ENCODE measurements around the gene BLACAT1. TPM values are rescaled to one million over a fixed set of nuclear protein-coding genes. Genes with fewer than 3 reads are reported as not detected.
A peak's percentile ranks its signal among the peaks of the same experiment; 100 is the strongest.

Gene BLACAT1
- total RNA-seq, 1 experiment from 2014 or later = 0.72 TPM

GRCh38 chr1:205422993-205423642 lies 32.7 kb downstream of the BLACAT1 start:
- Mint-ChIP-seq H3K36me3 (ENCODE audit: insufficient read depth, unreplicated experiment) (peaks cover 6% of the 10 kb centered on the region), H3K9me3 (ENCODE audit: unreplicated experiment) (no peaks in the 10 kb centered on the region), H3K27me3 (ENCODE audit: insufficient read depth, unreplicated experiment) (peaks cover 67% of the 10 kb centered on the region), H3K27ac (ENCODE audit: low read depth, unreplicated experiment) (no peak overlapping the region), H3K4me3 (ENCODE audit: unreplicated experiment) (no peak overlapping the region), H3K4me1 (ENCODE audit: insufficient read depth, unreplicated experiment) (no peaks in the 10 kb centered on the region)
- TF ChIP-seq CTCF (IDR thresholded peaks at IDR 0.05; ENCODE audit: unreplicated experiment) = peak; percentile 49
- no peak for DNase-seq (ENCODE audit: unreplicated experiment)
- ChIA-PET CTCF (interaction anchor here (0.5 to 13.4 kb wide), 30 partner anchors 9 to 234 kb away, joined by 3 to 296 read pairs (median 5); partner anchors contain the start of gene BLACAT1), POLR2A (interaction anchor here (2.0 to 2.9 kb wide), 2 partner anchors 55 to 63 kb away, joined by 7 to 11 read pairs; no protein-coding TSS in a partner anchor)
- no TSS peak for BruUV-seq (replicated peaks)
- intact Hi-C loops (cut with micrococcal nuclease) = loop anchor here (1.0 kb wide), 1 partner anchor 62 kb away; no protein-coding TSS in a partner anchor

GRCh38 chr1:205421798-205422197 lies 34.0 kb downstream of the BLACAT1 start, which contains the start of gene LEMD1:
TSS of gene LEMD1 (minus strand) at chr1:205422056. CDS start at chr1:205420536, 1,520 bp downstream.
- CTCF ChIA-PET = interaction anchor here (0.6 to 13.4 kb wide), 14 partner anchors 20 to 237 kb away, joined by 3 to 296 read pairs (median 5); no protein-coding TSS in a partner anchor
- POLR2A ChIA-PET = interaction anchor here (0.6 to 1.4 kb wide), 4 partner anchors 9 to 64 kb away, joined by 3 to 6 read pairs (median 4); no protein-coding TSS in a partner anchor
- intact Hi-C loops (cut with micrococcal nuclease) = no loop called here
- H3K27me3 Mint-ChIP-seq (ENCODE audit: insufficient read depth, unreplicated experiment) = peaks cover 66% of the 10 kb centered on the region
- BruUV-seq (replicated peaks) = no TSS peak
- DNase-seq (ENCODE audit: unreplicated experiment) = no peak
- no peak within 1 kb of the TSS for H3K27ac Mint-ChIP-seq (ENCODE audit: low read depth, unreplicated experiment)
- no peak for TF ChIP-seq CTCF (IDR thresholded peaks at IDR 0.05; ENCODE audit: unreplicated experiment)
- no peak within 1 kb of the TSS for H3K4me3 Mint-ChIP-seq (ENCODE audit: unreplicated experiment)
- H3K36me3 Mint-ChIP-seq (ENCODE audit: insufficient read depth, unreplicated experiment) = peaks cover 4% of the 10 kb centered on the region
- H3K4me1 Mint-ChIP-seq (ENCODE audit: insufficient read depth, unreplicated experiment) = no peaks in the 10 kb centered on the region
- no peaks in the 10 kb centered on the region for H3K9me3 Mint-ChIP-seq (ENCODE audit: unreplicated experiment)

GRCh38 chr1:205420938-205421337 lies 34.9 kb downstream of the BLACAT1 start:
- ChIA-PET CTCF (interaction anchor here (0.6 to 13.4 kb wide), 12 partner anchors 10 to 854 kb away, joined by 3 to 296 read pairs (median 6); no protein-coding TSS in a partner anchor), POLR2A (interaction anchor here (0.9 to 1.4 kb wide), 3 partner anchors 12 to 65 kb away, joined by 3 to 6 read pairs (median 3); no protein-coding TSS in a partner anchor)
- Mint-ChIP-seq H3K9me3 (ENCODE audit: unreplicated experiment) (no peaks in the 10 kb centered on the region), H3K27me3 (ENCODE audit: insufficient read depth, unreplicated experiment) (peaks cover 58% of the 10 kb centered on the region), H3K27ac (ENCODE audit: low read depth, unreplicated experiment) (no peak overlapping the region), H3K36me3 (ENCODE audit: insufficient read depth, unreplicated experiment) (no peaks in the 10 kb centered on the region), H3K4me1 (ENCODE audit: insufficient read depth, unreplicated experiment) (no peaks in the 10 kb centered on the region), H3K4me3 (ENCODE audit: unreplicated experiment) (no peak overlapping the region)
- intact Hi-C loops (cut with micrococcal nuclease) = no loop called here
- TF ChIP-seq CTCF (IDR thresholded peaks at IDR 0.05; ENCODE audit: unreplicated experiment) = no peak
- DNase-seq (ENCODE audit: unreplicated experiment) = no peak
- no TSS peak for BruUV-seq (replicated peaks)

GRCh38 chr1:205417870-205418635 lies 37.8 kb downstream of the BLACAT1 start:
- BruUV-seq (replicated peaks) = no TSS peak
- intact Hi-C loops (cut with micrococcal nuclease) = no loop called here
- Mint-ChIP-seq H3K36me3 (ENCODE audit: insufficient read depth, unreplicated experiment) (no peaks in the 10 kb centered on the region), H3K4me1 (ENCODE audit: insufficient read depth, unreplicated experiment) (no peaks in the 10 kb centered on the region), H3K27me3 (ENCODE audit: insufficient read depth, unreplicated experiment) (peaks cover 44% of the 10 kb centered on the region), H3K9me3 (ENCODE audit: unreplicated experiment) (no peaks in the 10 kb centered on the region), H3K27ac (ENCODE audit: low read depth, unreplicated experiment) (no peak overlapping the region), H3K4me3 (ENCODE audit: unreplicated experiment) (no peak overlapping the region)
- CTCF ChIA-PET = interaction anchor here (0.6 to 13.4 kb wide), 12 partner anchors 10 to 106 kb away, joined by 3 to 296 read pairs (median 5); no protein-coding TSS in a partner anchor
- no peak for TF ChIP-seq CTCF (IDR thresholded peaks at IDR 0.05; ENCODE audit: unreplicated experiment)
- POLR2A ChIA-PET = no interaction called here
- no peak for DNase-seq (ENCODE audit: unreplicated experiment)
